NCI-H2107 treated with DMSO at 0.1 percent for 48 hours (cell line): Measurements from ENCODE around the gene NGRN.

Source experiments
- DNase-seq: peaks from one replicate; lab custom pipeline; 2025; ENCODE audit not compliant: unreplicated experiment; lab: John Stamatoyannopoulos, UW

The NGRN gene

GRCh38 chr15:90315278-90315982, 50.0 kb downstream of the NGRN start:
- no peak for DNase-seq

GRCh38 chr15:90316139-90316538, 50.7 kb downstream of the NGRN start:
- no peak for DNase-seq

- no peak for DNase-seq
Measured at GRCh38 chr15:90318591-90318990, 53.1 kb downstream of the NGRN start.

- DNase-seq, result peak; percentile 73
Measured at GRCh38 chr15:90320062-90320884, 54.8 kb downstream of the NGRN start.

- no peak for DNase-seq
Measured at GRCh38 chr15:90320885-90321278, 55.4 kb downstream of the NGRN start.
